IMR-90 (cell line): ENCODE data around the gene SF3B5. TPM values are rescaled to one million over a fixed set of nuclear protein-coding genes. Genes with fewer than 3 reads are reported as not detected.

Experiments
- ATAC-seq: fragments of 200-7000 bp; cut with Tn5 transposase; 2 replicates; pipeline ENCODE4 v1.9.1; 2020; ENCODE audit warnings: low read depth, mild to moderate bottlenecking, moderate library complexity
- BruUV-seq: library from RNA; stranded (reverse); fragments of 400-500 nt; replicated peaks from 2 replicates; lab custom pipeline; 2021; lab: Mats Ljungman, UMichigan
- CTCF ChIA-PET: fragments of 300-600 bp; formaldehyde crosslinking; extraction: SDS; loops from one replicate; lab custom pipeline; 2021; ENCODE audit warnings: antibody characterized with exemption; lab: Yijun Ruan, JAX
- POLR2A ChIA-PET: fragments of 300-600 bp; sonication (Branson Sonifier 250); formaldehyde crosslinking; loops from one replicate; lab custom pipeline; 2022; ENCODE audit warnings: antibody characterized with exemption; ENCODE audit not compliant: unreplicated experiment; lab: Charles Lee
- DNase-seq: peaks from one replicate; pipeline ENCODE4 v3.0.0; 2013
- H2AFZ ChIP-seq: replicated peaks from 2 replicates; pipeline ENCODE3; 2013; ENCODE audit warnings: low read length, mild to moderate bottlenecking; ENCODE audit not compliant: poor library complexity
- H2AK5ac ChIP-seq: 2 replicates; pipeline ENCODE4 v1.6.1; 2013; ENCODE audit warnings: low read depth, low read length, inconsistent platforms
- H2AK9ac ChIP-seq: replicated peaks from 2 replicates; pipeline ENCODE3; 2013; ENCODE audit warnings: mild to moderate bottlenecking, low read depth, low read length, moderate library complexity; ENCODE audit not compliant: poor library complexity
- H2BK120ac ChIP-seq: 2 replicates; pipeline ENCODE4 v1.6.1; 2013; ENCODE audit warnings: low read depth, low read length, inconsistent platforms
- H2BK15ac ChIP-seq: 3 replicates; pipeline ENCODE4 v1.6.1; 2013; ENCODE audit warnings: low read depth, low read length, inconsistent platforms
- H2BK20ac ChIP-seq: 2 replicates; pipeline ENCODE4 v1.6.1; 2013; ENCODE audit warnings: low read depth, mild to moderate bottlenecking, inconsistent platforms, low read length, moderate library complexity
- H2BK5ac ChIP-seq: 2 replicates; pipeline ENCODE4 v1.6.1; 2013; ENCODE audit warnings: mild to moderate bottlenecking, low read depth, low read length, inconsistent platforms; ENCODE audit not compliant: poor library complexity, severe bottlenecking
- H3K14ac ChIP-seq: replicated peaks from 2 replicates; pipeline ENCODE4 v1.6.1; 2013; ENCODE audit warnings: low read depth, low read length, inconsistent platforms
- H3K18ac ChIP-seq: 2 replicates; pipeline ENCODE4 v1.6.1; 2013; ENCODE audit warnings: low read depth, low read length, control low read depth
- H3K23ac ChIP-seq: 2 replicates; pipeline ENCODE4 v1.6.1; 2013; ENCODE audit warnings: low read depth, low read length, inconsistent platforms
- H3K27ac ChIP-seq: 2 replicates; pipeline ENCODE4 v1.5.1; 2013; ENCODE audit warnings: mild to moderate bottlenecking, control low read depth, low read length; ENCODE audit not compliant: insufficient read depth
- H3K27me3 ChIP-seq: 2 replicates; pipeline ENCODE4 v1.6.1; 2013; ENCODE audit warnings: low read length; ENCODE audit not compliant: control insufficient read depth, insufficient read depth
- H3K36me3 ChIP-seq: 2 replicates; pipeline ENCODE4 v1.6.1; 2013; ENCODE audit warnings: low read length, mixed read lengths; ENCODE audit not compliant: control insufficient read depth, insufficient read depth
- H3K4ac ChIP-seq: 2 replicates; pipeline ENCODE4 v1.6.1; 2013; ENCODE audit warnings: low read depth, low read length, inconsistent platforms
- H3K4me1 ChIP-seq: 2 replicates; pipeline ENCODE4 v1.6.1; 2013; ENCODE audit warnings: low read length, mixed read lengths; ENCODE audit not compliant: control insufficient read depth, insufficient read depth
- H3K4me2 ChIP-seq: 2 replicates; pipeline ENCODE4 v1.6.1; 2013; ENCODE audit warnings: low read depth, mild to moderate bottlenecking, control low read depth, low read length, moderate library complexity
- H3K4me3 ChIP-seq: 2 replicates; pipeline ENCODE4 v1.5.1; 2013; ENCODE audit warnings: low read depth, mild to moderate bottlenecking, control low read depth, low read length, moderate library complexity; ENCODE audit not compliant: insufficient read depth
- H3K56ac ChIP-seq: 2 replicates; pipeline ENCODE4 v1.6.1; 2013; ENCODE audit warnings: low read length, inconsistent platforms; ENCODE audit not compliant: insufficient read depth; ENCODE audit errors: extremely low read depth
- H3K79me1 ChIP-seq, 2 experiments: 2 replicates each; pipeline ENCODE4 v1.6.1; 2013; ENCODE audit warnings: low read length in 2 of 2, inconsistent platforms in 1 of 2, low read depth in 1 of 2
- H3K9ac ChIP-seq: 2 replicates; pipeline ENCODE4 v1.6.1; 2013; ENCODE audit warnings: low read depth, low read length, control low read depth
- H3K9me1 ChIP-seq: 2 replicates; pipeline ENCODE4 v1.6.1; 2013; ENCODE audit warnings: low read length, inconsistent platforms; ENCODE audit not compliant: insufficient read depth
- H3K9me3 ChIP-seq: 2 replicates; pipeline ENCODE4 v1.6.1; 2013; ENCODE audit warnings: low read length; ENCODE audit not compliant: control insufficient read depth, insufficient read depth
- H4K20me1 ChIP-seq: 2 replicates; pipeline ENCODE4 v1.6.1; 2013; ENCODE audit warnings: low read length, inconsistent platforms; ENCODE audit not compliant: insufficient read depth
- H4K5ac ChIP-seq: 2 replicates; pipeline ENCODE4 v1.6.1; 2013; ENCODE audit warnings: mild to moderate bottlenecking, low read depth, low read length, control low read depth
- H4K8ac ChIP-seq, 2 experiments: 2 replicates each; pipeline ENCODE4 v1.6.1; 2013; ENCODE audit warnings: low read depth in 2 of 2, low read length in 2 of 2, control low read depth in 1 of 2, inconsistent platforms in 1 of 2
- H4K91ac ChIP-seq: 2 replicates; pipeline ENCODE4 v1.6.1; 2013; ENCODE audit warnings: low read depth, low read length, inconsistent platforms; ENCODE audit not compliant: insufficient read depth
- BHLHE40 ChIP-seq: fragments of 150-350 bp; IDR thresholded peaks from 2 replicates; pipeline ENCODE4 v1.6.1; 2016; ENCODE audit warnings: mild to moderate bottlenecking, low read depth, low read length
- CEBPB ChIP-seq: IDR thresholded peaks from 2 replicates; pipeline ENCODE4 v1.6.1; 2012; ENCODE audit warnings: low read depth, low read length, improper control_type of control experiment
- CHD1 ChIP-seq: IDR thresholded peaks from 2 replicates; pipeline ENCODE4 v1.6.1; 2012; ENCODE audit warnings: low read depth, low read length, improper control_type of control experiment
- FOS ChIP-seq: fragments of 150-350 bp; IDR thresholded peaks from 2 replicates; pipeline ENCODE4 v1.6.1; 2016; ENCODE audit warnings: low read depth, low read length
- MAFK ChIP-seq: IDR thresholded peaks from 2 replicates; pipeline ENCODE4 v1.6.1; 2012; ENCODE audit warnings: low read depth, low read length, improper control_type of control experiment
- MXI1 ChIP-seq: IDR thresholded peaks from 2 replicates; pipeline ENCODE4 v1.6.1; 2012; ENCODE audit warnings: low read depth, mild to moderate bottlenecking, low read length, moderate library complexity, borderline replicate concordance
- NFE2L2 ChIP-seq: fragments of 150-350 bp; IDR thresholded peaks from 2 replicates; pipeline ENCODE4 v1.6.1; 2016; ENCODE audit warnings: low read depth, mild to moderate bottlenecking, low read length
- POLR2A ChIP-seq: IDR thresholded peaks from 2 replicates; pipeline ENCODE4 v1.6.1; 2012; ENCODE audit warnings: mild to moderate bottlenecking, low read depth, low read length
- RAD21 ChIP-seq: IDR thresholded peaks from 2 replicates; pipeline ENCODE4 v1.6.1; 2012; ENCODE audit warnings: low read length, improper control_type of control experiment
- RCOR1 ChIP-seq: IDR thresholded peaks from 2 replicates; pipeline ENCODE4 v1.6.1; 2012; ENCODE audit warnings: mild to moderate bottlenecking, low read length, improper control_type of control experiment; ENCODE audit not compliant: insufficient replicate concordance
- RFX5 ChIP-seq: IDR thresholded peaks from 2 replicates; pipeline ENCODE4 v1.8.0; 2012; ENCODE audit warnings: low read depth, mild to moderate bottlenecking, low read length, moderate library complexity
- SMC3 ChIP-seq: fragments of 150-350 bp; IDR thresholded peaks from 2 replicates; pipeline ENCODE4 v1.6.1; 2016; ENCODE audit warnings: low read depth, mild to moderate bottlenecking, antibody characterized with exemption, low read length, moderate library complexity
- USF2 ChIP-seq: fragments of 150-350 bp; IDR thresholded peaks from 2 replicates; pipeline ENCODE4 v1.6.1; 2017; ENCODE audit warnings: mild to moderate bottlenecking, antibody characterized with exemption, low read length, low read depth
- WGBS, 2 experiments: methylation state at CpG; one replicate each; pipeline versions ENCODE4 v1.1.5 to v1.1.7; 2013; ENCODE audit warnings: missing lambda C conversion rate in 2 of 2; ENCODE audit not compliant: insufficient read length in 1 of 2; ENCODE audit errors: extremely low coverage in 2 of 2; 5-methylcytosine and 5-hydroxymethylcytosine counted together
- dilution Hi-C: fragments of 300-500 bp; cut with HindIII; formaldehyde crosslinking; loops from one replicate; pipeline ENCODE4 v1.14.3; 2018; ENCODE audit warnings: low sequenced_read_pairs; ENCODE audit not compliant: unreplicated experiment
- in situ Hi-C: fragments of 300-500 bp; cut with MboI; formaldehyde crosslinking; loops from 3 replicates; pipeline ENCODE4 v1.14.3; 2019; ENCODE audit warnings: low sequenced_read_pairs, inconsistent platforms, mixed read lengths
- intact Hi-C: fragments of 100-400 bp; cut with micrococcal nuclease; formaldehyde crosslinking; loops from 2 replicates; pipeline ENCODE4 v1.10.0; 2022
- polyA plus RNA-seq, 3 experiments: library from polyadenylated mRNA; depleted of rRNA; stranded (reverse); fragments of >200 nt; gene quantifications; 2 replicates each; pipeline ENCODE4 v1.2.3, GENCODE V29; 2012; ENCODE audit warnings: low replicate concordance in 1 of 3
- total RNA-seq: library from RNA; depleted of rRNA; stranded (reverse); fragments of >200 nt; gene quantifications from 2 replicates; pipeline ENCODE4 v1.2.3, GENCODE V29; 2012
- TF ChIP-seq, protein P1 (sequence below): fragments of 150-350 bp; IDR thresholded peaks from 2 replicates; pipeline ENCODE4 v1.6.1; 2016; ENCODE audit warnings: low read depth, mild to moderate bottlenecking, low read length, moderate library complexity, borderline replicate concordance
- TF ChIP-seq, protein P2 (sequence below): conservative IDR thresholded peaks from 2 replicates; pipeline ENCODE4 v1.5.1; 2012; ENCODE audit warnings: mild to moderate bottlenecking, low read depth, low read length, improper control_type of control experiment

SF3B5 gene
- total and polyA plus RNA-seq, 2 of the 4 experiments (the other 2 are of a cell fraction): 227 to 333 TPM

- no peak overlapping the region for H3K27ac ChIP-seq
- no peak overlapping the region for H2AK5ac ChIP-seq
- H3K36me3 ChIP-seq: no peaks in the 10 kb centered on the region
- H3K4me3 ChIP-seq: no peak overlapping the region
- TF ChIP-seq CEBPB (no peak), RCOR1 (no peak), RAD21 (no peak), FOS (no peak), MXI1 (no peak), NFE2L2 (no peak), MAFK (no peak), POLR2A (no peak), USF2 (no peak), CHD1 (no peak), BHLHE40 (no peak), SMC3 (no peak), RFX5 (no peak)
- TF ChIP-seq, protein P1, sequence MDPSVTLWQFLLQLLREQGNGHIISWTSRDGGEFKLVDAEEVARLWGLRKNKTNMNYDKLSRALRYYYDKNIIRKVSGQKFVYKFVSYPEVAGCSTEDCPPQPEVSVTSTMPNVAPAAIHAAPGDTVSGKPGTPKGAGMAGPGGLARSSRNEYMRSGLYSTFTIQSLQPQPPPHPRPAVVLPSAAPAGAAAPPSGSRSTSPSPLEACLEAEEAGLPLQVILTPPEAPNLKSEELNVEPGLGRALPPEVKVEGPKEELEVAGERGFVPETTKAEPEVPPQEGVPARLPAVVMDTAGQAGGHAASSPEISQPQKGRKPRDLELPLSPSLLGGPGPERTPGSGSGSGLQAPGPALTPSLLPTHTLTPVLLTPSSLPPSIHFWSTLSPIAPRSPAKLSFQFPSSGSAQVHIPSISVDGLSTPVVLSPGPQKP: no peak
- TF ChIP-seq, protein P2, sequence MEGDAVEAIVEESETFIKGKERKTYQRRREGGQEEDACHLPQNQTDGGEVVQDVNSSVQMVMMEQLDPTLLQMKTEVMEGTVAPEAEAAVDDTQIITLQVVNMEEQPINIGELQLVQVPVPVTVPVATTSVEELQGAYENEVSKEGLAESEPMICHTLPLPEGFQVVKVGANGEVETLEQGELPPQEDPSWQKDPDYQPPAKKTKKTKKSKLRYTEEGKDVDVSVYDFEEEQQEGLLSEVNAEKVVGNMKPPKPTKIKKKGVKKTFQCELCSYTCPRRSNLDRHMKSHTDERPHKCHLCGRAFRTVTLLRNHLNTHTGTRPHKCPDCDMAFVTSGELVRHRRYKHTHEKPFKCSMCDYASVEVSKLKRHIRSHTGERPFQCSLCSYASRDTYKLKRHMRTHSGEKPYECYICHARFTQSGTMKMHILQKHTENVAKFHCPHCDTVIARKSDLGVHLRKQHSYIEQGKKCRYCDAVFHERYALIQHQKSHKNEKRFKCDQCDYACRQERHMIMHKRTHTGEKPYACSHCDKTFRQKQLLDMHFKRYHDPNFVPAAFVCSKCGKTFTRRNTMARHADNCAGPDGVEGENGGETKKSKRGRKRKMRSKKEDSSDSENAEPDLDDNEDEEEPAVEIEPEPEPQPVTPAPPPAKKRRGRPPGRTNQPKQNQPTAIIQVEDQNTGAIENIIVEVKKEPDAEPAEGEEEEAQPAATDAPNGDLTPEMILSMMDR: no peak
- H3K18ac ChIP-seq: no peak overlapping the region
- H3K56ac ChIP-seq: no peak overlapping the region
- in situ Hi-C loops: loop anchor here (10.0 to 25.0 kb wide), 2 partner anchors 95 to 1102 kb away; no protein-coding TSS in a partner anchor
- no peak overlapping the region for H4K8ac ChIP-seq
- no peak overlapping the region for H4K5ac ChIP-seq
- H4K20me1 ChIP-seq: no peaks in the 10 kb centered on the region
- no peak overlapping the region for H3K23ac ChIP-seq
- ChIA-PET POLR2A (no interaction called here), CTCF (interaction anchor here (1.0 kb wide), 1 partner anchor 141 kb away, joined by 3 read pairs; no protein-coding TSS in a partner anchor)
- no peak for DNase-seq
- no peak overlapping the region for H3K9ac ChIP-seq
- no peak for ATAC-seq
- no peak overlapping the region for H3K14ac ChIP-seq
- no peak overlapping the region for H4K91ac ChIP-seq
- H3K4me1 ChIP-seq: no peaks in the 10 kb centered on the region
- WGBS, 2 experiments: no CpG with 5 or more reads among the region's 5 CpGs
- dilution Hi-C loops: no loop called here
- BruUV-seq: no TSS peak
- no peak overlapping the region for H2AK9ac ChIP-seq
- H3K9me3 ChIP-seq: no peaks in the 10 kb centered on the region
- H3K27me3 ChIP-seq: peaks cover 12% of the 10 kb centered on the region
- H3K79me1 ChIP-seq: no peaks in the 10 kb centered on the region
- intact Hi-C loops: no loop called here
- no peak overlapping the region for H2AFZ ChIP-seq
- H3K4me2 ChIP-seq: no peak overlapping the region
- no peak overlapping the region for H2BK15ac ChIP-seq
- H2BK20ac ChIP-seq: no peak overlapping the region
- no peak overlapping the region for H2BK120ac ChIP-seq
- H2BK5ac ChIP-seq: no peak overlapping the region
- no peaks in the 10 kb centered on the region for H3K9me1 ChIP-seq
- H3K4ac ChIP-seq: no peak overlapping the region
Measured at GRCh38 chr6:144110210-144110609, 14.8 kb upstream of the SF3B5 start.
